GM19324 (cell line): ENCODE measurements around the gene TMUB1.

Experiments used
- ATAC-seq: cut with Tn5 transposase; IDR thresholded peaks from one replicate; pipeline ENCODE4 v1.9.1; 2021; ENCODE audit warnings: mild to moderate bottlenecking, moderate library complexity; ENCODE audit not compliant: unreplicated experiment, low FRiP score

Gene TMUB1

DNA sequence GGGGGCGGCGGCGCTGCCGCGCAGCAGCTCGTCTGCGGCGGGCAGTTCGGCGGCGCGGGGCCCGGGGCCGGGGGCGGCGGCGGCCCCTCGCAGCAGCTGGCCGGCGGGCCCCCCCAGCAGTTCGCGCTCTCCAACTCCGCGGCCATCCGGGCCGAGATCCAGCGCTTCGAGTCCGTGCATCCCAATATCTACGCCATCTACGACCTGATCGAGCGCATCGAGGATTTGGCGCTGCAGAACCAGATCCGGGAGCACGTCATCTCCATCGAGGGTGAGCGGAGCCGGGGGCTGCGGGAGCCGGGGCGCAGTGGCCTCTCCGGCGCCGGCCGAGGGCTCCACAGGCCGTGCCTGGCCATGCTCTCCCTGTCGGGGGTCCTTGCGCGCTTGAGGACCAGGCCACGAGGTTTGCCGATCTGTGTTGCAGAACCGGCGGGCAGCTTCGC lies 3.5 kb upstream of the TMUB1 start:
- no peak for ATAC-seq

DNA sequence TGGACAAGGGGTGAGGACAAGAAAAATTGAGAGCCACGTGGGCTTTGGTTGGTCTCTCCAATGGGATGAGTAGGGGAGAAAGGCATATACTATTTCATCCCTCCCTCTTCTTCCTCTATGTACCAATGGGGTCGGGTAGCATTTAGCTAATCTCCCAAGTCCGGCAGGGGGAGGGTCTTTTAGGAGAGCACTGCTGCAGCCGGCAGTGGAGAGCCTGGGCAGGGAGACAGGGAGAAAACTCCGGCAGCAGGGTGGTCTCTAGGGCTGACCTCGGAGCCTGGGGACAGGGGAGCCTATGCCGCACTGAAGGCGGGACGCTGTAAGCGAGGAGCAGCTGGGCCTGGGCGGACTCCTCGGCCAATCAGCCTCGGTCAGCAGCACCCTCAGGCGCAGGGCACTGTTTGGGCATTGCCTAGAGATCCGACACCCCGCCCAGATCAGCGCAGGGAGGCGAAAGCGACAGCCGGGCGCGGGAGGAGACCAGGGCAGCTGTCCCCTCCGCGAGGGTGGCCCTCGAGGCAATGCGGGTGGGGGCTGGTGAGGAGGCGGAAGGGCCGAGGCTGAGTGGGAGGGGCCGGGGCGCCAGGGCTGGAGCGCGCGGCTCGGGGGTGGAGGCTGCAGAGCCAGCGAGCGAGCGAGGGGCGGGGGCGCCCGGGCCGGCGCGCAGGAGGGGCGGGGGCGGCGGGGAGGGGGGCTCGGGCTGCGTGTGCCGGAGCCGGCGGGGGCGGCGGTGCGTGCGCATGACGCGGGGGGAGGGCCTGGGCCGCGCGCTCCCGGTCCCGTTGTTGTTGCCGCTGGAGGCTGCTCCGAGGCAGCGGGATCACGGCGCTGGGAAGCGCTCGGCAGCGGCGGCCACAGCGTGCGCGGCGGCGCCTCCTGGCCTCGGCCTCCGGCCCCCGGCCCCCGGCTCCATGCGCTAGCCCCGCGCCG lies 2.7 kb upstream of the TMUB1 start, which contains the start of gene AGAP3:
Gene AGAP3, plus strand, starts transcription at position 785 of the 930 bp plus-strand sequence. CDS start 267 bp downstream, outside the sequence.
- peak; percentile 55 for ATAC-seq

DNA sequence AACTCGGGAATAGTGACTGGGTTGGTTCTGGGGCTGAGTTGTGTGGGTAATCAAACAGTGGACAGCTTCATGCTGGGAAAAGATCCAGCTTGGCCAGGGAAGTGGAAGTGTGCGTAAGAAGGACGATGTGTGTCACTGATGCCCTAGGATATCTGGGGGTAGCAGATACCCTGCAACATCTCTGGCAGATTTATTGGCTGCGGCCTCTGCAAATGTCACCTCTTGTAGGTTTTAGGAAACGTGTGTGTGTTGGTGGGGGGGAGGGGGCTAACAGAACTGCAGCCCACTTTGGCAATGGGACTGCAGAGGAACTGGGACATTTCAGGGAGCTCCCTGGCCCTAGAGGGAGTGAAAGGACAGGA lies 2.0 kb upstream of the TMUB1 start:
- no peak for ATAC-seq

DNA sequence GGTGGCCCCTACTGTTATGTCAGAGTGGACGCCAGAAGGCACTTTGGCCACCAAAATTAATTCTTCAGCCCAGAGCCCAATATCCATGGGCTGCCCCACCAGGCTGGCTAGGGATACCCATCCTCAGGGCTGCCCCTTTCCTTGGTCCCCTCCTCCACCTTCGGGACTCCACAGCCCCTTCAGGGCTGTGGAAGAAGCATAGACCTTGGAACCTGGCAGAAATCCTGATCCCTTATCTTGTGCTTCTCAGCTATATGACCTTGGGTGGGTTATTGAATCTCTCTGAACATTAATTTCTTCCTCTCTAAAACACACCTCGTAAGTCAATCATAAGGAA lies 499 bp upstream of the TMUB1 start:
- ATAC-seq = no peak

DNA sequence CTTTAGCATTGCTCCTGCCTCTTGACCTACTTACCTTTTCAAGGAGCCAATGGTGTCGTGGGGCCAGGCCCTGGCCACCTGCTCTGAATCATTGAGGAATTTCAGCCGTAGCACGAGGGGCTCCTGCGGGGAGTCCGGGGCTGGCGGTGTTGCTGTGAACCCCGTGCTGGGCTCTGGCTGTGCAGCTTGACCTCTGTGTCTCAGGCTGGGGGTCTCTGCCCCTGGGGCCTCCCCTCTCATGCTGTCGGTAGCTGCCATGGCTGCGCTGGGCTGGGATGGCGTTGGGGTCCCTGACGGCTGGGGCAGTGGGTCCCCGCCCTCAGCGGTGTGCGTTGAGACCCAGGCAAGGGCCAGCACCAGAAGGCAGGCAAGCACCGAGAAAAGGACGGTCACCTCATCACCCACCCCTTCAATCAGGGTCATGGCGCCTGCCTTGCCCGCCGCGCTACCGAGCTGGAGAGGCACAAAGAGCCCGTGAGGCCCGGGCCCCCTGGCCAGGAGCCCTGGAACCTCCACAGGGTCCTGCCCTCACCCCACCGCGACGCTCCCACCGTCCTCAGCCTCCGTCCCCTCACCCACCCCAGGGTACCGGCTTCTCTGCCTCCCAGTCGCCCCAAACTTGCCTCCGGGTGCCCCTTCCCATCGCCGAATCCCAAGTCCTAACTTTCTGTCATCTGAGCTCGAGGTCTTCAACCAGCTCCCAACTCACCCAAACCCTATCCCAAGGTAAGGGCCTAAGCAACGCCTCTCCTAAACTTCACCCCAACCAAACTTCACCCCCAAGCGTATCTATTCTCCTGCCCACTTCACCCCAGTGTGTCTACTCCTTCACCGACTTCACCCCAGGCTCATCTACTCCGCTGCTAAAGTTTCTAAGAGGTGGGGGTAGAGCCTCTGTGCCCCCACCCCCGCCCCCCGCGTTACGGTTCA lies 887 bp downstream of the TMUB1 start:
- no peak for ATAC-seq

DNA sequence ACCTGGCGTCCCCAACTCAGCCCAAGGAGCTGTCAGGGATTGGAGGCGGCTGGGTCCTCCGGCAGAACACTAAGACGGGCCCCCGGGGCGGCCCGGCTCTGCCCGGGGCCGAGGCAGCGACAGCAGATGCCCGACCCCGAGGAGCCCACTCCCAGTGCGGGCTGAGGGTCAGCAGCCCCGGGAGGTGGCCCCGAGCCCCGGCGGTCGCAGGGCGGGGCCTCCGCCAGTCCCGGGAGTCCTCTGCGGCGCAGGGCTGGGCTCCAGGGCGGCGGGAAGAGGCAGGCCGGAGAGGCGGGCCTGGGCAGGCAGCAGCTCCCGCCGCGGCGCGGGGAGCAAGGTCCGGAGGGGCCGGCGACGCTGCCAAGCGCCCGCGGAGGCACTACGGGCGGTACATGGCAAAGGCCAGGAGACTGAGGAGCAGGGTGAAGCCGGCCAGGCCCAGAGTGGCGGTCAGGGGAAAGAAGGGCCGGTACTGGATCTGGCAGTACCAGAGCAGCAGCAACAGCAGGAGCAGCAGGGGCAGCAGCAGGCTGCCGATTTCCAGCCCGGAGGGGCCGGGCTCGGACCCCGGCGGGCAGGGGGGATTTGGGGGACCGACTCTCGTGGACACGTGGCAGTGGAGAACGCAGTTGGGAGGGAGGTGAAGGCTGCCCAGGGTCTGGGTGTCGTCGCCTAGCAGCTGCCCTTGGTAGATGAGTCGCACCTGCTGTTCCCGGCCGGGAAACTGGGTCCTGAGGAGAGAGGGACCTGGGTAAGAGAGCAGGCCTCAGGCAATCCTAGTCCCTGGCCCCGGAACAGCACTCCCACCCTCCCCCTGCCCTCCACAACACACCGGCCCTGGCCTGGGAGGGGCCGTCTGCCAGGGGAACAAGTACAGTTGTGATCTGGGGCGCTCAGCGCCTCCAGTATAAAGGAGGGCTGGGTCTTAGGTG lies 1.9 kb downstream of the TMUB1 start:
- ATAC-seq = no peak

DNA sequence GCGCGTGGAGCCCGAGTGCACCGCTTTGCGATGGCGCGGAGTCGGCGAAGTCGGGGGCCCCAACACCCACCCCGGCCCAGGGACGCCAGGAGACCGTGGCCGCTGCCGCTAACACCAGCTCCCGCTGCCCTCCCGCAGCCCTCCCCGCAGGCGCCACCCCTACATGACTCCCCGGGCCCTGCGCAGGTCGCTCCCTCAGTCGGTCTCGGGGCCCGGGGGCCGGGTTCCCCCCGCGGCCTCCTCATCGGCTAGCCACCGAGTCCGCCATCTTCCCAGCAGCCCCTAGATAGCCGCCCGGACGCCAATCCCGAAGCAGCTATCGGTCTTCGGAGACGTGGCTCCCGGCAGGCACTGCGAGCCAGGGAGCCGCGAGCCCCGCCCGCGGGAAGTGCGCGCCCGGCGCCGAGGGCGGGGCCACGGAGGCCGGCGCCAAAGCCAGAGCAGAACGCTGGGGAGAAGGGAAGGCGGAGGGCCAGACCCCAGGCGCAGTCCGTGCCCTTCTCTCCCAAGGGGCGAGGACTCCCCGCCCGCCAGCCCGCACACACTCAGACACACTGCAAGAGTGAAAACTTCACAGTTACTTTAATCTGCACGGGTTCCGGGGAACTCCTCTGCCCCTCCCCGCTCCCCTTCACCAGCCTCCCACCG lies 2.6 kb downstream of the TMUB1 start, which contains the start of gene FASTK:
Gene FASTK, minus strand, starts transcription at position 288 of the 648 bp plus-strand sequence. Its CDS starts 43 bp downstream, at position 245.
- ATAC-seq = peak; percentile 79

DNA sequence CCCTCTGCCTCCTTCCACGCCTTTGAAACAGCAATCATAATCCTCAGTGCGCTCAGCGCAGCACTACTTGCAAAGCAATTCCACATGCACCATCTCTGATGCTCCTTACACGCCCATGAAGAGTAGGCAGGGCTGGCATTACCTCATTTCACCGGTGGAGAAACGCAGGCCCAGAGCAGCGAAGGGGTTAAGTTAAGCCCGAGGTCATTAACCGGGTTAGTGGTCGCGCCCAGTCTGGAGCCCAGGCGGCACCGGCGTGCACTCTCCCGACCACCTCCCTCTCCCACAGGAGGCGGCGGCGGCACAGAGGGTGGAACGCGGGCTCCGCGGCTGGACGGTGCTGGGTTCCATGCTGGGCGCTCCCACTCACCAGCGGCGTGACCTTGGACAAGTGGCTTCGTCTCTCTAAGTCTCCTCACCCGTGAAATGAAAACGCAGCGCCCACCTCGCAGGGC lies 3.2 kb downstream of the TMUB1 start:
- ATAC-seq = peak; percentile 3

DNA sequence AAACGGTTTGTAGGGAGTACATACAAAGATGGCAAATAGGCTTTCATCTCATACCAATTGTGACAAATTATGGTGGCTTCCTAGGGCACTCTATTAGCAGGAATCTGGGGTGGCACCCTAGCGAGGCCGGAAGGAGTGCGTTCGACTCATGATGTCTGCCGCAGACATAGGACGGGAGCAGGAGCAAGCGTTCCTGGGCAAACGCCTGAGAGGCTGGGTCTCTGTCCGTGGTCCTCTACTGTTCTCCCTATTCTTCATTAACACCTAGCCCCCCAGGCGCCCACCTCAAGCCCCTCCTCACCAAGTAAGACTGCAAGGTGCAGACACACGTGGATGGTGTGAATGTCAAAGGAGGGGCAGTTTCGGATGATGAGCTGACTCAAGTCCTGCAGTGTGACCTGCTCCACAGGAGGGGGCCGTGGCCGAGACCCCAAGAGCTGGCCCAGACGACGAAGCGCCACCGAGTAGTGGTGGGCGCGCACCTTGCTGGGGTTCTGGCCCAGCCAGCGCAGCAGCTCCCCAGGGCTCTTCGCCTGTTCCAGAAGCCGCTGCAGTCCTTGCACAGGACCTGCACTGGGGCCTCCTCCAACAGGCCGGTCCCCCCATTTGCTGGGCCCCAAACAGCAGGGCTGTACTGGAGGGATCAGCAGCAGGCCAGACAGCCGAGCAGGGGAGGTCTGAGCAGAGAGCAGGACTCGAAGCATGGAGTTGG lies 3.9 kb downstream of the TMUB1 start:
- no peak for ATAC-seq

DNA sequence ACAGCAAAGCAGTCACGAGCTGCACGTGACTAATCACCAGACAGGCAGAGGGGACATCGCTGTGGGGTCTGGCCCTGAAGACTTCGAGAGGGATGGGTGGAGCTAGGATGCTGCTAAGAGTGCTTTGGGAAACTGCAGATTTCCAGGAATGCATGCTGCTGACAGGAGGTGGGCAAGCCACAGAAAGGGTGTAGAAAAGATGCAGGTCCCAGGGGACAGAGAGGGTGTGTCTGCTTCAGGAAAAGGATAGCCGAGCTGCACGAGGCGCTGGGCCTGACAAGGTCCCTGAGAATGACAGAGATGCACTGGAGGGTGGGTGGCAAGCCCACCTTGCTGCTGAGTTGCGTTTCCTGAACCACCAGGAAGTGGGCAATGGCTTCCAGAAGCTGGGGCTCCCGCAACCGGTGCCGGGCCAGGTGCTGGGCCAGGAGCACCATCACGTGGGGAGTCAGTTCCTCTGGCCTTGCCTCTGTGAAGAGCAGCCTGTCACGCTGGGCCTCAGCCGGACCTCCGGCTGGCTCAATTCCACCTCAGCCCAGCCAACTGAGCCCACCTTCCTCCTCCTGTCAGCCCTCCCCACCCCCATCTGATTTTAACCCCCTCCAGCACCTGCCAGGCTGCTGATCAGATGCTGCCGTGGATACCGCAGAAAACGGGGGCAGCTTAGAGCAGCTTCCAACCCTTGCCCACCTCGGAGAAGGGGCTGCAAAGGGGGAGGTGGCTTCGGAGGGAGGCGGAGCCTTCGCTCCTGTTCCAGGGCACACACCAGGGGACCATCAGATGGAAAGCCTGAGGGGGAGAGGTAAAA lies 4.9 kb downstream of the TMUB1 start:
- no peak for ATAC-seq

DNA sequence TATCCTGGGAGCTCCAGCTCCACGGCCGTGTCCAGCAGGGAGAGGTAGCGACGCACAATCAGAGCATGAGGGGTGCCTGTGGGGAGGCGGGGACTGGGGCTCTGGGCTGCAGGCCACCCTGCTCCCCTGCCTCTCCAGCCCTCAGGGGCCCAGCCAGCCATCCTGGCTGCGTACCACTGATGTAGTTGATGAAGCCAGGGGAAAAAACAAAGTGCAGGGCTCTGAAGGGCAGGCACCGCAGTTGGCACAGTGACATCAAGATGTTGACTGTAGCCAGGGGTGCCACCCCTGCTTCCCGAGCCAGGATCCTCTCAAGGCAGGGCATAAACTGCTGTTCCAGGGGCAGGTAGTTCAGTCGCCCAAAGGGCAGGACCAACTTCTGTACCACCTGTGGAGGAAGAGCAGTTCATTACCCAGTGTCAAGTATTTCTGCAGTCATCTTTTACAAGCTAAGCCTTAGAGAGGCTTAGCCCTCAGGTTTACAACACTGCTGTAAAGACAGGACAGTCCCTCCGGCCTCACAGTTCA lies 5.5 kb downstream of the TMUB1 start:
- no peak for ATAC-seq

DNA sequence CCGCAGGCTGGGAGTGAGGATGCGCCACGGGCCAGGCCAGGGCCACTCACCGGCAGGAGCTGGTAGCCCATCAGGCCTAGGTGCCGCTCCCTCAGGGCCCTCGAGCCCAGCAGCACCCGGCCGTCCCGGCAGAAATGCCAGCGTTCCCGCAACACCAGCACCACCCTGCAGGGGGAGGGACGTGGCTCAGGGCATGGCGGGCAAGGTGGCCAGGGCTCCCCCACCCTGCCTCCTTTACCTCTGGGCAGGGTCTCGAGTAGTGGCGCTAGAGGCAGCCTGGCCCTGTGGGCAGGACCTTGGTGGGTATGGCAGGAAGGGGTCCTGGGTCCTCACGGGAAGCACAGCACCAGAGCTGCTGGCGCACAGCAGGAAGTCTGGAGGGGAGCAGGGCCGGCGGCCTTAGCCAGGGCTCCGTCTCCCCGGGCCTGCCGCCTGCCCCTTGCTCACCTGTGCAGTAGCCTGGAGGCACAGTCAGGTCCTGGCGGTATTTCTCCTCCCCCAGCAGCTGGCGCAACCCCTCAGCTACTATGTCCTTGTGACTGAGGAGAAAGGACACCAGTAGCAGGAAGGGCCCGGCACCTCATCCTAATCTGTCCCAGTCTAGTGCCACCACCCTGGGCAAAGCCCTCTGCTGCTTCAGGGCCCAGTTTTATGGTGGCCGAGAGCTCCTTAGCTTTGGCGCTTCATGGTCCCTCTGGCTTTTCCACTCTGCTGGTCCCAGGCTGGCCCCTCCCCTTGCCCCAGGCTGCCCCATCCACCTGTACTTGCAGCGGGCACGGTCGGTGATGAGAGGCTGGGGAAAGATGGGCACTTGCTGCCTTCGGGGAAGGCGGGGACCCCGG lies 6.2 kb downstream of the TMUB1 start:
- ATAC-seq = no peak

DNA sequence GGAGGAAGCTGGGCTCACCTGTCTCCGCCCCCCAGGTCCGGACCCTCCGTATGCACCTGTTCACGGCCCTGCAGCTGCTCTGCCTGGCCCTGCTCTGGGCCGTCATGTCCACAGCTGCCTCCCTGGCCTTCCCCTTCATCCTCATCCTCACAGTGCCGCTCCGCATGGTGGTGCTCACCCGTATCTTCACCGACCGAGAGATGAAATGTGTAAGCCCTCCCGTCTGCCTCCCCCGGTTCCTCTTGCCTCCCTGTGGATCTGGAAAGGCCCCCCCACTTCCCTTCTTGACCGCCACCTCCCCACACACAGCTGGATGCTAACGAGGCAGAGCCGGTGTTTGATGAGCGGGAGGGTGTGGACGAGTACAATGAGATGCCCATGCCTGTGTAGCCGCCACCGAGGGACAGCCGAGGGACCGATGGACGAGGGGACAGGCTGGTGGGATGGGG lies 7.3 kb downstream of the TMUB1 start:
- no peak for ATAC-seq

DNA sequence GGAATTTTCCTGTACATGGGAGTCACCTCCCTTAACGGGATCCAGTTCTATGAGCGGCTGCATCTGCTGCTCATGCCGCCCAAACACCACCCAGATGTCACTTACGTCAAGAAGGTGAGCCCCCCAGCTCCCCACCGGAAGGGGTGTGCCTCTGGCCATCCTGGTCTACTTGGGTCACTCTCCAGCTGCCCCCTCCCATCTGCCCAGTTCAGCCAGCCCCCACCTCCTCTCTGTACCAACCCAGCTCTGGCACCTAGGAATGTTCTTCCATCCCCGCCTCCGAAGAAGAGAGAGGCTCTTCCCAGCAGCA lies 7.7 kb downstream of the TMUB1 start:
- no peak for ATAC-seq

DNA sequence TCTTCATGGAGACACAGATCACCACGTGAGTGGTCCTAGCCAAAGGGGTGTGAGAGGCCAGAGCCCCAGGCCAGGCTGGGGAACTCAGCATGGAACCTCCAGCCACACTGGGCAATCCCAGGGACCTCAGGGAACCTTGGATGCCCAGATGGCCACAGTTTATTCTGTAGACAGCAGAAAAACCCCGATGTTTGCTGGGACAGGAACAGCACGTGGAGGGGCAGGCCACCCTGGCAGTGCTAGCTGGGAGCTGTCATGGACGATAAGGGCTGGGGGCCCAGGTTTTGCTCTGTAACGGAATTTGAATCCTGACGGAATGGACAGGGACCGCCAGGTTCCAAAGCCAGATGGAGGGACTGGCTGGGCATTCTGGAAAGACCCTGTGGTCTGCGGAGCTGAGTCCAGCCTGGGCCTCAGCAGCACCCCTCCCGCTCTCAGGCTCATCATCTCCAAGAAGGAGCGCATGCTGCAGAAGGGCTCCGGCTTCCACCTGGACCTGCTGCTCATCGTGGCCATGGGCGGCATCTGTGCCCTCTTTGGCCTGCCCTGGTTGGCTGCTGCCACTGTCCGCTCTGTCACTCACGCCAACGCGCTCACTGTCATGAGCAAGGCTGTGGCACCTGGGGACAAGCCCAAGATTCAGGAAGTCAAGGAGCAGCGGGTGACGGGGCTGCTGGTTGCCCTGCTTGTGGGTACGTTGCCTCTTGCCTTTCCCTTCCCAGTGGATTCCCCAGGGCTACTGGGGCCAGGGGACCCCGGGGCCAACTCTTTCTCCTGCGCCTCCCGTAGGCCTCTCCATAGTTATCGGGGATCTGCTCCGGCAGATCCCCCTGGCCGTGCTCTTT lies 8.3 kb downstream of the TMUB1 start:
- no peak for ATAC-seq

DNA sequence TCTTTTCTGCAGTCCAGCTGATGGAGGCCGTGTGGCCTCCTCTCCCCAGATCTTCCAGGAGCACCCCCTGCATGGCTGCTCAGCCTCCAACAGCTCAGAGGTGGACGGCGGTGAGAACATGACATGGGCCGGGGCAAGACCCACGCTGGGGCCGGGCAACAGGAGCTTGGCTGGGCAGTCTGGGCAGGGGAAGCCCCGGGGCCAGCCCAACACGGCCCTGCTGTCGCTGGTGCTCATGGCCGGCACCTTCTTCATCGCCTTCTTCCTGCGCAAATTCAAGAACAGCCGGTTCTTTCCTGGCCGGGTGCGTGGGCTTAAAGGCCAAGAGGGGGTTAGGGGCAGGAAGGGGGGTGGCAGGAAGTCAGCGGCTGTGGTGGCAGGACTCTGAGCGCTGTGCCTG lies 9.3 kb downstream of the TMUB1 start:
- no peak for ATAC-seq
